22Rv1 (cell line): ENCODE results near the gene NIPSNAP2.
"Not testable (repeated sequence)": the region's sequence is repeated elsewhere in the genome, so short reads cannot be mapped to it uniquely, and the experiment has no call there.

ENCODE experiments used
- CTCF ChIP-seq: fragments of 450-650 bp; IDR thresholded peaks from 2 replicates; pipeline ENCODE4 v1.5.1; 2017; ENCODE audit warnings: mild to moderate bottlenecking
- ZFX ChIP-seq: fragments of 450-650 bp; IDR thresholded peaks from 2 replicates; pipeline ENCODE4 v1.6.1; 2017; ENCODE audit warnings: antibody characterized with exemption, borderline replicate concordance

- not testable (repeated sequence) for TF ChIP-seq CTCF, ZFX
These were observed 81.4 kb downstream of the NIPSNAP2 start for GRCh38 chr7:56045758-56046157.
